Epithelial cell of esophagus (primary cell): Measurements from ENCODE around the gene PPM1B.

ENCODE experiments used
- DNase-seq: peaks from one replicate; pipeline ENCODE4 v3.0.0; 2010; ENCODE audit warnings: low read depth
- H3K4me3 ChIP-seq: 2 replicates; pipeline ENCODE4 v1.5.1; 2011; ENCODE audit warnings: mild to moderate bottlenecking, low read length, control low read depth
- TF ChIP-seq, protein P1 (sequence below): IDR thresholded peaks from 2 replicates; pipeline ENCODE4 v1.5.1; 2011; ENCODE audit warnings: low read depth, mild to moderate bottlenecking, low read length, control low read depth, inconsistent platforms; ENCODE audit not compliant: insufficient read depth; ENCODE audit errors: missing control alignments

PPM1B gene

DNA sequence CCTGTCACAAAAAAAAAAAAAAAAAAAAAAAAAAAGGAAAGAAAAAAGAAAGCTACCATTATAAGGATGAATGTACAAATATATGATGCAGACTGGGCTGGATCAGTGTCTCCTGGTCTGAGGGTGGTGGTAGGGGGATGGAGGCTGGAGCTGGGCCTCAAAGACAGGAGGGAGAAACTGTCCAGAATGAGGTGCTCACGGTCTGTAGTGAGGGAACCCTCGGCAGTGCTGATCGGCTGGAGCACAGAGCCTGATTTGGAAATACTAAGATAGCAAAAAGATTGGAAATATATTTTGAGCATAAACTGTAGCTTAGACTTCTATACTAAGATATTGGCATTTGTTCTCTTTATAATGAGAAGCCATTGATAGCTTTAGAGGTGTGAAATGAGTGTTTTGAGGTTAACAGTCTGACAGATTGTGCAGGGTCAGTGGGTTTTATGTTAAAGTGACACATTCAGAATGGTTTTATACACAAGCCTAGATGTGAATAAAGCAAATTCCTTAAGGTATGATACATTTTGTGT lies 98.7 kb downstream of the PPM1B start:
- TF ChIP-seq, protein P1, sequence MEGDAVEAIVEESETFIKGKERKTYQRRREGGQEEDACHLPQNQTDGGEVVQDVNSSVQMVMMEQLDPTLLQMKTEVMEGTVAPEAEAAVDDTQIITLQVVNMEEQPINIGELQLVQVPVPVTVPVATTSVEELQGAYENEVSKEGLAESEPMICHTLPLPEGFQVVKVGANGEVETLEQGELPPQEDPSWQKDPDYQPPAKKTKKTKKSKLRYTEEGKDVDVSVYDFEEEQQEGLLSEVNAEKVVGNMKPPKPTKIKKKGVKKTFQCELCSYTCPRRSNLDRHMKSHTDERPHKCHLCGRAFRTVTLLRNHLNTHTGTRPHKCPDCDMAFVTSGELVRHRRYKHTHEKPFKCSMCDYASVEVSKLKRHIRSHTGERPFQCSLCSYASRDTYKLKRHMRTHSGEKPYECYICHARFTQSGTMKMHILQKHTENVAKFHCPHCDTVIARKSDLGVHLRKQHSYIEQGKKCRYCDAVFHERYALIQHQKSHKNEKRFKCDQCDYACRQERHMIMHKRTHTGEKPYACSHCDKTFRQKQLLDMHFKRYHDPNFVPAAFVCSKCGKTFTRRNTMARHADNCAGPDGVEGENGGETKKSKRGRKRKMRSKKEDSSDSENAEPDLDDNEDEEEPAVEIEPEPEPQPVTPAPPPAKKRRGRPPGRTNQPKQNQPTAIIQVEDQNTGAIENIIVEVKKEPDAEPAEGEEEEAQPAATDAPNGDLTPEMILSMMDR: no peak
- no peak for DNase-seq
- H3K4me3 ChIP-seq: no peak overlapping the region

DNA sequence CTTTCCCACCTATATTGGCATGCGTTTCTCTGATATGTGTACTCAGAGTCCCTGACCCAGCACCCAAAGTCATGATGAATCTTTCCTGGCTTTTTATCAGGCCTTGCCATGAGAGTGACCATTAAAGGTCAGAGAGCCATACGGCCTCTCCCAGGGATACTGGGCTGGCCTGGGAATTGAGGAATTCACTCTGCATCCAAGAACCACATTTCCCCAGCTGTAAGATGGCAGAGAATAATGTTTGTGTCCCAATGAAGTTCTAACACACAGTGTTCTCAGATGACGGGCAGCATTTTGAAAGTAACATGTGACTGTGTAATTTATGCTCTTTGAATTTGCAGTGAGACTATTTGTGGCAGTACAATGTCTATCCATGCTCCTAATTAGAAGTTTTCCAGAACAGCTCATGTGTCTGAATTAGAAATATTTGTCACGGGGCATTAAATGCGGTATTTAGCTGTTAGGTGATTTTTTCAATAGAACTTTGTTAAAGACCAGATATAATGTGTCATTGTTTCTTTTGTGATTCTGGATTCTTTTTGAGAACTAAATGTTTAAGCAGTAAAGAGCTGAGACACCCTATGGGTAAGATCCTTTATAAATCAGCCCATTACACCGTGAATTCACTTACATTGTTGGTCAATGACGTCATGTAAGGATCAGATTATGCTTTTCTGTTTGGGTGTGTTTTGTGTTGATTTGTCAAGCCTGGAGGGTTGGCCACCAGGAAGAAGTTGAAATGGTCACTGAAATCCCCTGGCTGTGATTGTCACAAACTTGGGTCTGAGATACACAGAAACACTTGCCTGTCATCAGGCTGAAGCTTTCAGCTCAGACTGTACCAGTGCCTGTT lies 99.3 kb downstream of the PPM1B start:
- DNase-seq: peak; percentile 48
- TF ChIP-seq, protein P1: no peak
- H3K4me3 ChIP-seq: no peak overlapping the region

DNA sequence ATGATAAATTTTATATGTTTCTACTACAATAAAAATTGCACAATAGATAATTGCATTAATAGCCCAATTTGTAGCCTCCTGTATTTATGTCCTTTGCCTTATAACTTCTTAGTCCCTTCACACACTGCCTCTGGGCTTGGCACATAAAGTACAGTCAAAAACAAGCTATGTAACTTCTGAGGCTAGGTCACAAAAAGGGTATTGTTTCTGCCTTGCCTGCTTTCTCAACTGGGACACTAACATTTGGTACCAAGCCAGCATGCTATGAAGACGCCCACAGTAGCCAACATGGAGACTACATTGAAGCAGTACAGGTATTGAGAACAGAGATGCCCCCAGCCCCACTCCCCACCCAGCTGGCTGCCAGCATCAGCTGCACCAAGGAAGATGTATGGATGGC lies 101.2 kb downstream of the PPM1B start:
- no peak for DNase-seq
- TF ChIP-seq, protein P1: no peak
- no peak overlapping the region for H3K4me3 ChIP-seq

- no peak overlapping the region for H3K4me3 ChIP-seq
- DNase-seq: no peak
- TF ChIP-seq, protein P1: no peak
These were observed 102.6 kb downstream of the PPM1B start for GRCh38 chr2:44271296-44271695.

DNA sequence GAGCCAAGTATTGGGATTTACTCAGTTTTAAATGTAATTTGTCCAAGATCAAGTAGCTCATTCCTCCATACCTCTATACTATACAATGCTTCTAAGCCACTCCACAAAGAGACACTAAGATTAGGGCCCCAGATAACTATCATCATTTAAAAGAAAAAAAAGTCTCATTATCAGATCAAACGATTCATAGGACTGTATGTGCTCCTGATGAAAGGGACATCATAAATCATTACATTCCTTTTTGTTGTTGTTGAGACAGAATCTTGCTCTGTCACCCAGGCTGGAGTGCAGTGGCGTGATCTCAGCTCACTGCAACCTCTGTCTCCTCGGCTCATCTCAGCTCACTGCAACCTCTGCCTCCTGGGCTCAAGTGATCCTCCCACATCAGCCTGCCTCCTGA lies 104.4 kb downstream of the PPM1B start:
- no peak for DNase-seq
- TF ChIP-seq, protein P1: no peak
- H3K4me3 ChIP-seq: no peak overlapping the region

GRCh38 chr2:44273596-44273995 lies 104.9 kb downstream of the PPM1B start:
- DNase-seq: no peak
- H3K4me3 ChIP-seq: no peak overlapping the region
- TF ChIP-seq, protein P1: no peak
